Ovary (tissue), 3 donors: ENCODE data around the gene ICOSLG.

ENCODE experiments used
- POLR2A ChIP-seq: fragments of 450-650 bp; IDR thresholded peaks from one replicate; pipeline ENCODE4 v1.6.1; 2017; ENCODE audit warnings: antibody characterized with exemption, mild to moderate bottlenecking, moderate library complexity
- TF ChIP-seq, protein P1 (sequence below), 3 donors: fragments of 450-650 bp in 2 of 3; fragments of 200-600 bp in 1 of 3; IDR thresholded peaks; one replicate each; pipeline versions ENCODE4 v1.5.1 to v1.8.0; 2016 to 2022; ENCODE audit warnings: antibody characterized with exemption in 3 of 3, mild to moderate bottlenecking in 1 of 3
- donor health status: DM: no; HTN: no; CAD: no.

DNA sequence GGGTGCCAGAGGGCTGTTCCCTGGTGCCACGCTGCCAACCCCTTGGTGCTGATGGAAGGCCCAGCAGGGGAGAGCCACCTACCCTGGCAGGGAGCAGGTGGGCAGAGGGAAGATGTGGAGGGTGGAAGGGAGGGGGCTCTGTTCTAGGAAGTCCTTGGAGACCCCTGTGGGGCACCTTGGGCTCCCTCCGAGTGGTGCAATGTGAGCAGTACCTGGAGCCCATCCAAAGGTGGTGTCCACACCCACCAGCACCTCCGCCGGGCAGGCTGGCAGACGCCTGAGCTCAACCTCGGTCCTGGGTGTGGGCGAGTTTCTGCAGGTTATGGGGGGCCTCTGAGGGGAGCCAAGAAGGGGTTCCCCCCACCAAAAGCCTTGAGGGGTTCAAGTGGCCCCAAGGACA, 32.3 kb upstream of the ICOSLG start:
- TF ChIP-seq, protein P1, sequence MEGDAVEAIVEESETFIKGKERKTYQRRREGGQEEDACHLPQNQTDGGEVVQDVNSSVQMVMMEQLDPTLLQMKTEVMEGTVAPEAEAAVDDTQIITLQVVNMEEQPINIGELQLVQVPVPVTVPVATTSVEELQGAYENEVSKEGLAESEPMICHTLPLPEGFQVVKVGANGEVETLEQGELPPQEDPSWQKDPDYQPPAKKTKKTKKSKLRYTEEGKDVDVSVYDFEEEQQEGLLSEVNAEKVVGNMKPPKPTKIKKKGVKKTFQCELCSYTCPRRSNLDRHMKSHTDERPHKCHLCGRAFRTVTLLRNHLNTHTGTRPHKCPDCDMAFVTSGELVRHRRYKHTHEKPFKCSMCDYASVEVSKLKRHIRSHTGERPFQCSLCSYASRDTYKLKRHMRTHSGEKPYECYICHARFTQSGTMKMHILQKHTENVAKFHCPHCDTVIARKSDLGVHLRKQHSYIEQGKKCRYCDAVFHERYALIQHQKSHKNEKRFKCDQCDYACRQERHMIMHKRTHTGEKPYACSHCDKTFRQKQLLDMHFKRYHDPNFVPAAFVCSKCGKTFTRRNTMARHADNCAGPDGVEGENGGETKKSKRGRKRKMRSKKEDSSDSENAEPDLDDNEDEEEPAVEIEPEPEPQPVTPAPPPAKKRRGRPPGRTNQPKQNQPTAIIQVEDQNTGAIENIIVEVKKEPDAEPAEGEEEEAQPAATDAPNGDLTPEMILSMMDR (IDR thresholded peaks at IDR 0.05) = no peak
- no peak for TF ChIP-seq POLR2A
